Stimulated activated CD8-positive, alpha-beta memory T cell treated with anti-CD3 and anti-CD28 coated beads, Interleukin-12 subunit alpha, Interleukin-12 subunit beta, amount 100 ng/mL, for 4 hours (primary cell): ENCODE results near the gene H2BK1.

Experiments
- DNase-seq: peaks from one replicate; pipeline ENCODE4 v3.0.0-alpha.2; 2020; ENCODE audit warnings: low read depth

The H2BK1 gene

GRCh38 chr7:151202836-151203235 lies 7.5 kb downstream of the H2BK1 start:
- no peak for DNase-seq

DNA sequence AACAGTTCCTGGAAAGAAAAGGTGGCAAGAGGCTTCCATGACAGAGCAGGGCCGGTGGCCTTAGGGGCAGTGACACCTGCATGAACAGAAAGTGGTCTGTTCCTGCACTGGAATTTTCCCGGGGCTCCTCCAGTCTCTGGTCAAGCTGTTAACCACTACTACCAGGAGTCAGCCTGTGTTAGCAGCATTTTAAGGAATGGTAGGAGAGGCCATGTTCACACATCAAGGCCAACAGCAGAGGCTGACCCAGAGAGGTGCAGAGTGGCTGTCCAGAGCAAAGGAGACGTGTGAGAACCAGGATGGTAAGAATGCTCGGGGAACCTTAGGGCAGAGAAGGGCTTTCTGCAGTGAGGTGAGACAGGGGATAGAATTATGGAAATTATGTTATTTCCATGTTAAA lies 8.5 kb downstream of the H2BK1 start:
- no peak for DNase-seq

DNA sequence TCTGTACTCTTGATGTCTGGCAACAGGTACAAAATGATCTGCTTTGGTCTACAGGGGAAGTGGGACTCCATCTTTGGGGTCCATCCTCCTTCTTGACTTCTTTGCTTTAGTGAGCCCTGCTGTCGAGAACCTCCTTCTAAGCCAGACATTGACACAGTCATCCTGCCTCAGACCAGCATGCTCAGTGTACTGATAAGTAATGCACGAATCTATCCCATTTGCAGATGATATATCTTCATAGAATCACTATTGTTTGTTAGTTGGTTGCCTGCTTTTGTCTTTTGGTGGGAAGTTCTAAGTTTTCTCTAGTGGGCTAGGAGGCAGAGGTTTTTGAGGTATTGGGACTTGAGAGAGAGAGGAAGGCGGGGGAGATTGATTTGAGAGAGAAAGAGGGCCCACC lies 8.9 kb downstream of the H2BK1 start:
- DNase-seq: no peak

GRCh38 chr7:151198945-151199848 lies 11.1 kb downstream of the H2BK1 start:
- DNase-seq: no peak

DNA sequence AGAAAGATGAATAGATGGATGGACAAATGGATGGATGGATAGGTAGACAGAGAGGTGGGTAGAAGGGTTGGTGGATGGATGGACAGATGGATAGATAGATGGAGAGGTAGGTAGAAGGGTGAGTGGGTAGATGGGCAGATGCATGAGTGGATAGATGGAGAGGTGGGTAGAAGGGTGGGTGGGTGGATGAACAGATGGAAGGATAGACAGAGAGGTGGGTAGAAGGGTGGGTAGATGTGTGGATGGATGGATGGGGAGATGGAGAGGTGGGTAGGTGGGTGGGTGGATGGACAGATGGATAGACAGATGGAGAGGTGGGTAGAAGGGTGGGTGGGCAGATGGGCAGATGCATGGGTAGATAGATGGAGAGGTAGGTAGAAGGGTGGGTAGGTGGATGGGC lies 12.4 kb downstream of the H2BK1 start:
- DNase-seq: no peak

DNA sequence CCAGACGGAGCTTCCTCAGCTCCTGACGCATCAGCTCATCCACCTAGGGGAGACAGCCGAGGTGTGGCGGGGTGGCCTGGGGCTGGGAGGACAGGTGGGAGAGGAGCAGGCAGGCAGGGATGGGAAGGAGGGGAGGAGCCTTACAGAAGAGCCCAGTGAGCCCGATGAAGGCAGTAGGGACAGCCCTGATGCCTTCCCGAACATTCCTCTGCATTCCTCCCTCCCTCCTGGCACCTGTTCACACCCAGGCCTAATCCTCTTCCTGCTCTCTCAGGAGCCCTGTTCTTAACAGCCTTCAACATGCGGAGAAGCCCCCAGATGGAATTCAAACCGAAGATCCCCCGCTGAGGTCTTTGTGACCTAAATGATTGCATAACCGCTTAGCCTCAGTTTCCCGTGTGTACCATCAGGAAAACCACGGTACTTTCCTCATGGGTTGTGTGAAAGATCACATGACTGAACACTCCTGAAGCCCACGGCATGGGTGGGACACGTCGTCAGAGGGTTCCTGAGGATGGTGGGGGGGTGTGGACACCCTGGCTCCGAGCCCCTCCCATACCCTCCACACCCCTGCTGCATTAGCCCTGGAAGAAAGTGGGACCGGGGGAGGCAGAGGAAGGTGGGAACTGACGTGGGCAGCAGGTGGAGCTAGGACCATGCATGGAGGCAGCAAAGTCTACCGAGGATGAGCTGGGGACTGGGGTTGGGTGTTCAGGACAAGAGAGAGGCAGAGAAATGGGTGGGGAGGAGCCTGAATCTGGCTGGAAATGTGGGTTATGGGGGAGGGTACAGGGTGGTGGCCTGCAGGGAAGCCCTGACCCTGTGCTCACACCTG lies 14.5 kb downstream of the H2BK1 start:
- DNase-seq: no peak

DNA sequence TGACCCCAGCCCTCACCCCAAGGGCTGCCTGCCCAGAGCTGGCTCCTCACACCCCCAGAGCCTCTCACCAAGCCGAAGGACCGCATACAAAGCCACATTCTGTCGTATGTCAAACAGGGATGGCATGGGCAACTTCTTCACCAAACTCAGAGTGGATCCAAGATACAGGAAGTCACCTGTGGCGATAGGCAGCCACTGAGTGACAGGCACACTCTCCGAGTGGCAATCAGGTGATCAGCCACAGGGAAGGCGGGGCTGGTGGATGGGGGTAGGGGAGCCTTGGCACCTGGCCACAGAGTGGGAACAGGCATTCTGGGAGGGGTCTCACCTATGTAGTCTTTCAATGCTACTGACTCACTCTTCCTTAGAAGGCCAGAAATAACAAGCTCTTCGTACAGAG lies 16.1 kb downstream of the H2BK1 start:
- no peak for DNase-seq

DNA sequence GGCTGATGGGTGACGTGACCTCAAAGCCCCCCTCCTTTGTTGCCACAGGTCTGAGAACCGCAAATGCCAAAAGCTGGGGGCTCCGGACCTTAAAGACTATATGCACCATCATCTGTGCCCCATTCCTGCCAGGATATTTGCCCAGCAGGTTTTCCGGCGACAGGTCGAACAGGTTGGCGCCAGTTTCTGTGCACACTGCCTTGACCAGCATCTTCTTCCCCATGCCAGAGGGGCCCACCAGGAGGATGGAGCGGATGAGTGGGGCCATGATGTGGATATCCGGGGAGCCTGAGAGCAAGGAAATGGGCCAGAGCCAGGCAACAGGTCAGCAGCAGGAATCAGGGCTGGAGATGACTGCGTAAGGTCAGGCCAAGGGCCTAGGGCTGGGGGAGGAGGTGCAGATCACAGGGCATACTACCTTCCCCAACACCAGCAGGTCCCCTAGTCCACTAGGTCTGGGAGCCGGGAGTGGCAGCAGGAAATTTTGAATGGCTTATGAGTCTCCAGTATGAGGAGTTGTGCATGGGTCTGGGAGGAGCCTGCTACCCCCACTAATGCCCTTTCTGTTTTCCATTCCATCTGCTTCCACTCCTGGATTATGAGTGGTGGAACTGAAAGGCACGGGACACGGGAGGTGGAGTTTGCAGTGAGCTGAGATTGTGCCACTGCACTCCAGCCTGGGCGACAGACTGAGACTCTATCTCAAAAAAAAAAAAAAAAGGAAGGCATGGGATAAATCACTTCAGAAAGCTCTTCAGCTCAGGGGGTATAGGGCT lies 16.9 kb downstream of the H2BK1 start:
- DNase-seq: no peak

GRCh38 chr7:151192002-151192539 lies 18.2 kb downstream of the H2BK1 start:
- DNase-seq: no peak

DNA sequence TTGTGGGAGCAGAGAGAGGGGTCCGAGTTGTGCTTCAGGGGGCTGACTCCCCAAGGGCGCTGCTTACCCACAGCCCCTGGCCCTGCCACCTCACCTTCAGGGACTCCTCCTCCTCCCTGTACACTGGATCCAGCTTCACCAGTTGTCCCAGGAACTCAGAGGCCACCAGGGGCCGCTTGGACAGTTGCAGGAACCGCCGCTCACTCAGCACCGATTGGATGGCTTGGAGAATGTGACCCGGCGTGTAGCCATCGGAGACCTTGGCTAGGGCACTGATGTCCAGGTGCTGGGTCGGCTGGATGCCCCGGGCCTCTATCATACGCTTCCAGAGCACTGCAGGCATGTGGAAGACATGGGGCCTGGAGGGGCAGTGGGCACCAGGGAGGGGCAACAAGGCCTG lies 18.7 kb downstream of the H2BK1 start:
- DNase-seq: no peak

GRCh38 chr7:151189038-151189437 lies 21.2 kb downstream of the H2BK1 start:
- no peak for DNase-seq

- no peak for DNase-seq
Observed at GRCh38 chr7:151188252-151188542, 22.1 kb downstream of the H2BK1 start.

DNA sequence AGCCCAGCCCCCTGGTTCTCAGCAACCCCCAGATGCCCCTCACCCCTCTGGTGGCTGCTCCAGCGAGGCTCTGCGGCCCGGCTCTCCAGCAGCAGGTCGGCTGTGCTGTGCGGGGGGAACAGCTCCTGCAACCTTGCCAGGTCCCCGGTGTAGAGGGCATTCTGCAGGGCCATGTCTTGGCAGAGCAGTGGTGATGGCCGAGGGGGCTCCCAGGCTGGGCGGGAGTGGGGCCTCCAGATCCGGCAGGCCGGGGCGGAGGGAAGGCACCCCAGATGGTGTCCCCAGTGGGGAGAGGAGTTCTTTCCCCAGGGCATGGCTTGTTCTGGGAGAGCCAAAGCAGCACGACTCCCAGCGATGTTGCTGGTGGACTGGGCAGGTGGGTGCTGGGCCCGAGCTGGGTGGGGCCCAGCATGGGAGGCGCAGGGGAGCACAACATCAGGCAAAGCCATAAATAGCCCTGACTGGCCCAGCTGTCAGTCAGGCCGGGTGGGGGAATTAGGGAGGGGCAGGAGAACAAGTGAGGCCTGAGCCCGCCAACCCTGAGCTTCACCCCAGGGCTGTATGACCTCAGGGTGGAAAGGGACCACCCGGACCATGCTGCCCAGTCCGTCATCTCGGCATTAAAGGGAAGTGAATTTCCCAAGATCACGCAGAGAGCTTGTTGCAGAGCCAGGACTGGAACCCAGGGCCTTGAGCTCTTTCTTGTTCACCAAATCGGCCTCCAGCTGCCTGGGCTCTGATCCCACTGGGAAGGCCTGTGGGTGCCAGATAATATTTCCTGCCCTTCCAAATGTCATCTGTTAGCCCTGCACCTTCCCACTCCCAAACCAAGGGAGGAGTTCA lies 22.7 kb downstream of the H2BK1 start:
- DNase-seq: no peak

DNA sequence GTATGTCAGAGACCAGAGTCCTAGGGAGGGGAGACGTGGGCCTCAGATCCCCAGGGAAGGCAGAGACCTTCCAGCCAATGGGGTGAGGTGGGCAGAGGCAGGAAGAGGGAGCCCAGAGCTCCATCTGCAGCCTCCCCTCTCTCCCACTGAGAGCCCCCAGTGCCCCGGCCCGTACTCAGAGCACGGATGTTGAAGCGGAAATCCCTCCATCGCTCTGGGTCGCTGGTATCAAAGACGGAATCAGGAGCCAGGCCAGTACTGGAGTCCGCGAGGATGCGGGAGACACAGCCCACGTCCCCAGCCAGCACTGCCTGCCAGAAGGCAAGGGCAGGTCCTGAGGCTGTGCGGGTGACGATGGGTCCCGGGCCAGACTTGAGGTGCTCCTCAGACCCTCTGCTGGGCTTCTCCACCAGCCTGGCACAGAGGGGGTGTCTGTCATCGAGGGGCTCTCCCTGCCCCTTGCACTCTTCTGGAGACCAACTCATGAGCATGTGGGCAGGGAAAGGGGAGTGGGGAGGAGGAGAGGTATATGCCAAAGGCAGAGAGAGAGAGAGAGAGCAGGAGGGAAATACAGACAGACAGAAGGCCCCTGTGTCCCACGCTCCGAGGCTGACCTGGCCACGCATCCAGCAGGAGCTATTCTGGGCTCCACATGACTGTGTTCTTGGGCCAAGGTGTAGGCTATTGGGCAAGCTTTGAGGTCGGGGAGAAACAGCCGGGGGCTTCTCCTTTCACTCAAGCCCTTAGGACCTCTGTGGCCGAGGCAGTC lies 23.5 kb downstream of the H2BK1 start, which contains the start of gene ASB10:
Gene ASB10, minus strand, starts transcription at position 611 of the 769 bp plus-strand sequence. Its CDS starts 120 bp downstream, at position 491.
- no peak for DNase-seq

DNA sequence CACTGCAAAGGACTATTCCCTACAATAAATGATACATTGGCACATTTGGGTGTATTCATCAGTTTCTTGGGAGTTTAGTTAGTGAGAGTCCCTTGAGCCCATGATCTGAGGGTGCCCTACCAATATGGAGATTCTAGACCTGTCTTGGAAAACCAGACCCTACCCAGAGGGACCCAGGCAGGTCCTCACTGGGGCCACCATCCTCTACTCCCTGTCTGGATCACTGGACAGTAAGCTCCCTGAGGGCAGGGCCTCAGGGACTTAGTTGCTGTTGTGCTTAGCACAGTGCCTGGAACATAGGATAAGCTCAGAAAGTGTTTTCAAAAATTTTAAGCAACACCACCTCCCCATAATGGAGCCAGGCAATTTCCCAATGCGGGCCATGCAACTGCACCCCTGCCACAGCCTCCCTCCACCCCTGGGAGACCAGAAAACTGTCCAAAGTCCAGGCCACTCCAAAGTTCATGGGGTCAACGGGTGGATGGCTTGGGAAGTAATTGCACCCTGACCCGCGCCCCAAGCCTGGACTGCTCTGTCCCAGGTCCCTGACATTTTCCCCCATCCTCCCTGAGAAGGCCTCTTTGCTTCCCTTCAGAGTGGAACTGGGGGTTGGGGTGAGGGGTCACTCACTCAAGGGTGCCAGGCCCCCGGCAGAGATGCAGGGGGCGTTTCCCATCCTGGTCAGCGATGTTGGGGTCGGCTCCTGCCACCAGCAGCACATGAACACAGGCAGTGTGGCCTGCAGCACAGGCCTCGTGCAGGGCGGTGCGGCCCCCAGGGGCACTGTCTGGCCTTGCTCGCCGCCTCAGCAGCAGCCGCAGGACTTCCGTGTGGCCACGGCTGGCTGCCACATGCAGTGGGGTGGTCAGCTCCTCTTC lies 24.3 kb downstream of the H2BK1 start:
- DNase-seq: no peak

- DNase-seq: no peak
Observed at GRCh38 chr7:151181011-151181431, 29.3 kb downstream of the H2BK1 start.

- DNase-seq: no peak
Observed at GRCh38 chr7:151179946-151180345, 30.3 kb downstream of the H2BK1 start.

GRCh38 chr7:151179287-151179860 lies 30.9 kb downstream of the H2BK1 start:
- DNase-seq: no peak

DNA sequence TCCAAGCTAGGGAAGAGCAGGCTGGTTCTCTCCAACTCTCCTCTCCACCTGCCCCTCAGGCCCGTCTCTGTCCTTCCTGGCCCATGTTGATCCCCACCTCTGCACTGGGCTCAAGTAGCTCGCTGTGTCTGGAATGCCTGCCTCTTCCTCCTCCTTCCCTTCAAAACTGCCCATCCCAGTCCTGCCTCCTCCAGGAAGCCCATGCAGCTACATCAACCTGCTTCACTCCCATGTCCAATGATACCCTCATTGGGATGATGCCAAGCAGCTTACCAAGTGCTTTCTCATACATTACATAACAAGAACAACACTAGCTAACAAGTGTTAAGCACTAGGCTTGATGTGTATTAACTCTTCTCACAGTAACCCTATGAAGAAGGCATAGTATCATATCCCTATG lies 31.5 kb downstream of the H2BK1 start:
- DNase-seq: no peak
